NT2/D1 (cell line): Measurements from ENCODE around the gene SDS.

Experiments used
- SUZ12 ChIP-seq: IDR thresholded peaks from 2 replicates; pipeline ENCODE4 v1.6.1; 2011; ENCODE audit not compliant: insufficient read length, insufficient read depth; ENCODE audit errors: extremely low read depth
- ZNF274 ChIP-seq: IDR thresholded peaks from 2 replicates; pipeline ENCODE4 v1.6.1; 2011; ENCODE audit warnings: mild to moderate bottlenecking, low read depth, low read length

DNA sequence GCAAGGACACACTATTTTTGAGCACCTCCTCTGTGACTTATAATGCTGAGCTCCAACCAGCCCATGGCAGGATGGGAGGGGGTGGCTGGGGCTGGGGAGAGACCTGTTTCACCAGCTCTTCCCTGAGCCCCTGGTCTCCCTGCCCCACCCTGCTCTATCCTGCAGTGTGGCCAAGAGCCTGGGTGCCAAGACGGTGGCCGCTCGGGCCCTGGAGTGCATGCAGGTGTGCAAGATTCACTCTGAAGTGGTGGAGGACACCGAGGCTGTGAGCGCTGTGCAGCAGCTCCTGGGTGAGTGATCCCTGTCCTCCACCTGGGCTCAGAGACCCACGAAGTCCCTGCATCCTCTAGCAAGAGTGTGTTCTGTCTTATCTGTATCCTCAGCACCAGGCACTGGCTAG lies 32.9 kb upstream of the SDS start:
- no peak for TF ChIP-seq ZNF274
- no peak for TF ChIP-seq SUZ12
